Measurements from ENCODE around the gene ZNF174. TPM values are rescaled to one million over a fixed set of nuclear protein-coding genes. Genes with fewer than 3 reads are reported as not detected.
A peak's percentile ranks its signal among the peaks of the same experiment; 100 is the strongest.

The ZNF174 gene
- polyA plus RNA-seq, 2 of the 4 experiments (the other 2 are of a cell fraction), result 9.5 to 15.8 TPM

DNA sequence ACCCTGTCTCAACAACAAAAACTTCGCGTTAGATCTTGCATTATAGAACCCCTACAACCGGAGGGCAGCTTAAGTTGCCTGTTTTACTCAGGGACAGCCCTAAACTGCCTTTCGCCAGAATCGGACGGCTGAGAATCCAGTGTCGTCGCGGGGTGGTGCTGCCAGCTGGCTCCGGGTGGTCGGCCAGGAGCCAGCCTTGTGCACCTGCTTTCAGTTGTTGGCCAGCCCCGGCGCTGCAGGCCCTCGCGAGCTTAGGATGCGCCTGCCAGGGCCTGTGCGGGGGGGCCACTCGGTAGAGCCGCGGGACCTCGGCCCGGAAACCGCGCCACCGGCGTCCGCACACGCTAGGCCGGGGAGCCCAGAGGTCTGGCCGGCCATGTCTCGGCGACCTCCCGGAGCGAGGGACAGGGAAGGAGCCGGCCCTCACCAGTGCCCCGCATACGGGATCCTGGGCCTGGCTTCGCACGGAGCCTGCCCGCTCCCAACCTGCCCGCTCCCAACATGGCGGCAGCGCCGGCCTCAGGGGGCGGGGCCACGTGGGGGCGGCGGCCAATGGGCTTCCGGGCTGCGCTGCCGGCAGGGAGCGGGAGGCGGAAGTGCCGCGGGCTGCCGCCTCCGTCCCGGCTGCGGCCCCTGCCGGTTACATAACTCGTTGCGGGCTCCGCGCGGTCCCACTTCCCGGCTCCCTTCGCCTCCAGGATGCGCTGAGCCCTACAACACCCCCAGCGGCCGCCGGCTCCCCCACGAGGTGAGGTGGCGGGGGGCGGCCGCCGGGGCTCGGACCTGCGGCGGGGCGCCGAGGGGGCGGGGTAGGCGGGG lies 56.6 kb downstream of the ZNF174 start (continued):
- TF ChIP-seq JUNB (IDR thresholded peaks at IDR 0.05) (no peak), TP53 (CRISPR knock-in tag; IDR thresholded peaks at IDR 0.05) (no peak), RFX5 (IDR thresholded peaks at IDR 0.05) (no peak; the same call in 1 of the 2 replicates), BHLHE40 (IDR thresholded peaks at IDR 0.05; ENCODE audit: low read depth, low read length) (no peak), ESRRA (IDR thresholded peaks at IDR 0.05; ENCODE audit: borderline replicate concordance, low read length) (no peak), ZNF302 (CRISPR knock-in tag; IDR thresholded peaks at IDR 0.05) (no peak), ZSCAN20 (CRISPR knock-in tag; IDR thresholded peaks at IDR 0.05) (no peak), HEYL (CRISPR knock-in tag; IDR thresholded peaks at IDR 0.05) (no peak), HOXB5 (CRISPR knock-in tag; IDR thresholded peaks at IDR 0.05) (peak; percentile 57; the same call in 1 of the 2 replicates), KDM5A (IDR thresholded peaks at IDR 0.05) (0 out of 2 replicates have a peak, but pooled peaks have one; percentile 25), FOXS1 (CRISPR knock-in tag; IDR thresholded peaks at IDR 0.05) (no peak), HOXB13 (CRISPR knock-in tag; IDR thresholded peaks at IDR 0.05; ENCODE audit: low read depth) (no peak), CBX2 (IDR thresholded peaks at IDR 0.05; ENCODE audit: borderline replicate concordance, low read depth) (no peak), NFE2L2 (conservative IDR thresholded peaks at IDR 0.05; ENCODE audit: low read length) (no peak), FOSL2 (IDR thresholded peaks at IDR 0.05) (no peak), FOSL2 (CRISPR knock-in tag; IDR thresholded peaks at IDR 0.05) (0 out of 2 replicates have a peak, but pooled peaks have one; percentile 10), NR3C1 (IDR thresholded peaks at IDR 0.05) (no peak), ZFP36 (IDR thresholded peaks at IDR 0.05; ENCODE audit: borderline replicate concordance, partially characterized antibody) (no peak), RNF2 (IDR thresholded peaks at IDR 0.05; ENCODE audit: borderline replicate concordance, low read depth) (no peak), PHF8 (IDR thresholded peaks at IDR 0.05; ENCODE audit: borderline replicate concordance, low read depth) (peak; percentile 98), SREBF2 (IDR thresholded peaks at IDR 0.05) (no peak), KDM1A (IDR thresholded peaks at IDR 0.05; ENCODE audit: low read depth) (no peak), JUN (IDR thresholded peaks at IDR 0.05) (peak; percentile 80 to 97; a peak in 4 of 5 replicates), EHF (CRISPR knock-in tag; IDR thresholded peaks at IDR 0.05) (no peak; the same call in 1 of the 2 replicates), TFCP2L1 (CRISPR knock-in tag; IDR thresholded peaks at IDR 0.05) (peak; percentile 92), CBX8 (IDR thresholded peaks at IDR 0.05) (no peak)
- TF ChIP-seq, protein P1, sequence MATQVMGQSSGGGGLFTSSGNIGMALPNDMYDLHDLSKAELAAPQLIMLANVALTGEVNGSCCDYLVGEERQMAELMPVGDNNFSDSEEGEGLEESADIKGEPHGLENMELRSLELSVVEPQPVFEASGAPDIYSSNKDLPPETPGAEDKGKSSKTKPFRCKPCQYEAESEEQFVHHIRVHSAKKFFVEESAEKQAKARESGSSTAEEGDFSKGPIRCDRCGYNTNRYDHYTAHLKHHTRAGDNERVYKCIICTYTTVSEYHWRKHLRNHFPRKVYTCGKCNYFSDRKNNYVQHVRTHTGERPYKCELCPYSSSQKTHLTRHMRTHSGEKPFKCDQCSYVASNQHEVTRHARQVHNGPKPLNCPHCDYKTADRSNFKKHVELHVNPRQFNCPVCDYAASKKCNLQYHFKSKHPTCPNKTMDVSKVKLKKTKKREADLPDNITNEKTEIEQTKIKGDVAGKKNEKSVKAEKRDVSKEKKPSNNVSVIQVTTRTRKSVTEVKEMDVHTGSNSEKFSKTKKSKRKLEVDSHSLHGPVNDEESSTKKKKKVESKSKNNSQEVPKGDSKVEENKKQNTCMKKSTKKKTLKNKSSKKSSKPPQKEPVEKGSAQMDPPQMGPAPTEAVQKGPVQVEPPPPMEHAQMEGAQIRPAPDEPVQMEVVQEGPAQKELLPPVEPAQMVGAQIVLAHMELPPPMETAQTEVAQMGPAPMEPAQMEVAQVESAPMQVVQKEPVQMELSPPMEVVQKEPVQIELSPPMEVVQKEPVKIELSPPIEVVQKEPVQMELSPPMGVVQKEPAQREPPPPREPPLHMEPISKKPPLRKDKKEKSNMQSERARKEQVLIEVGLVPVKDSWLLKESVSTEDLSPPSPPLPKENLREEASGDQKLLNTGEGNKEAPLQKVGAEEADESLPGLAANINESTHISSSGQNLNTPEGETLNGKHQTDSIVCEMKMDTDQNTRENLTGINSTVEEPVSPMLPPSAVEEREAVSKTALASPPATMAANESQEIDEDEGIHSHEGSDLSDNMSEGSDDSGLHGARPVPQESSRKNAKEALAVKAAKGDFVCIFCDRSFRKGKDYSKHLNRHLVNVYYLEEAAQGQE (IDR thresholded peaks at IDR 0.05), result peak; percentile 94
- TF ChIP-seq, protein P2, sequence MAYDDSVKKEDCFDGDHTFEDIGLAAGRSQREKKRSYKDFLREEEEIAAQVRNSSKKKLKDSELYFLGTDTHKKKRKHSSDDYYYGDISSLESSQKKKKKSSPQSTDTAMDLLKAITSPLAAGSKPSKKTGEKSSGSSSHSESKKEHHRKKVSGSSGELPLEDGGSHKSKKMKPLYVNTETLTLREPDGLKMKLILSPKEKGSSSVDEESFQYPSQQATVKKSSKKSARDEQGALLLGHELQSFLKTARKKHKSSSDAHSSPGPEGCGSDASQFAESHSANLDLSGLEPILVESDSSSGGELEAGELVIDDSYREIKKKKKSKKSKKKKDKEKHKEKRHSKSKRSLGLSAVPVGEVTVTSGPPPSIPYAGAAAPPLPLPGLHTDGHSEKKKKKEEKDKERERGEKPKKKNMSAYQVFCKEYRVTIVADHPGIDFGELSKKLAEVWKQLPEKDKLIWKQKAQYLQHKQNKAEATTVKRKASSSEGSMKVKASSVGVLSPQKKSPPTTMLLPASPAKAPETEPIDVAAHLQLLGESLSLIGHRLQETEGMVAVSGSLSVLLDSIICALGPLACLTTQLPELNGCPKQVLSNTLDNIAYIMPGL (CRISPR knock-in tag; IDR thresholded peaks at IDR 0.05; ENCODE audit: borderline replicate concordance), result no peak
- TF ChIP-seq, protein P3, sequence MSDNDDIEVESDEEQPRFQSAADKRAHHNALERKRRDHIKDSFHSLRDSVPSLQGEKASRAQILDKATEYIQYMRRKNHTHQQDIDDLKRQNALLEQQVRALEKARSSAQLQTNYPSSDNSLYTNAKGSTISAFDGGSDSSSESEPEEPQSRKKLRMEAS (IDR thresholded peaks at IDR 0.05), result peak; percentile 75
- TF ChIP-seq, protein P4, sequence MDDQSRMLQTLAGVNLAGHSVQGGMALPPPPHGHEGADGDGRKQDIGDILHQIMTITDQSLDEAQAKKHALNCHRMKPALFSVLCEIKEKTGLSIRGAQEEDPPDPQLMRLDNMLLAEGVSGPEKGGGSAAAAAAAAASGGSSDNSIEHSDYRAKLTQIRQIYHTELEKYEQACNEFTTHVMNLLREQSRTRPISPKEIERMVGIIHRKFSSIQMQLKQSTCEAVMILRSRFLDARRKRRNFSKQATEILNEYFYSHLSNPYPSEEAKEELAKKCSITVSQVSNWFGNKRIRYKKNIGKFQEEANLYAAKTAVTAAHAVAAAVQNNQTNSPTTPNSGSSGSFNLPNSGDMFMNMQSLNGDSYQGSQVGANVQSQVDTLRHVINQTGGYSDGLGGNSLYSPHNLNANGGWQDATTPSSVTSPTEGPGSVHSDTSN (IDR thresholded peaks at IDR 0.05), result no peak
